WI38 (cell line): ENCODE measurements around the gene DLG1.
A peak's percentile ranks its signal among the peaks of the same experiment; 100 is the strongest.
"Not testable (repeated sequence)": the region's sequence is repeated elsewhere in the genome, so short reads cannot be mapped to it uniquely, and the experiment has no call there.

Experiments
- H3K4me3 ChIP-seq: 2 replicates; pipeline ENCODE4 v1.5.1; 2011; ENCODE audit warnings: low read depth, mild to moderate bottlenecking, control low read depth, low read length
- TF ChIP-seq, protein P1 (sequence below): IDR thresholded peaks from 2 replicates; pipeline ENCODE4 v1.5.1; 2012; ENCODE audit warnings: low read depth, mild to moderate bottlenecking, control low read depth, low read length

The DLG1 gene

DNA sequence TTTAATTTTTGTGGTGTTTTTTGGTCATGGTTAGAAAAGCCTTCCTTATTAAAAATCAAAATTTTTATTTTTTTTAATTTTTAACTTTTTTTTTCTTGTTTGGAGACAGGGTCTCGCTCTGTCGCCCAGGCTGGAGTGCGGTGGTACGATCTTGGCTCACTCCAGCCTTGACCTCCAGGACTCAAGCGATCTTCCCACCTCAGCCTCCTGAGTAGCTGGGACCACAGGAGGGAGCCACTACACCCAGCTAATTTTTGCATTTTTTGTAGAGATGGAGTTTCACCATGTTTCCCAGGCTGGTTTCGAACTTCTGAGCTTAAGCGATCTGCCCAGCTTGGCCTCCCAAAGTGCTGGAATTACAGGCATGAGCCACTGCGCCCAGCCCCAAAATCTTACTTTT, 21.6 kb downstream of the DLG1 start:
- TF ChIP-seq, protein P1, sequence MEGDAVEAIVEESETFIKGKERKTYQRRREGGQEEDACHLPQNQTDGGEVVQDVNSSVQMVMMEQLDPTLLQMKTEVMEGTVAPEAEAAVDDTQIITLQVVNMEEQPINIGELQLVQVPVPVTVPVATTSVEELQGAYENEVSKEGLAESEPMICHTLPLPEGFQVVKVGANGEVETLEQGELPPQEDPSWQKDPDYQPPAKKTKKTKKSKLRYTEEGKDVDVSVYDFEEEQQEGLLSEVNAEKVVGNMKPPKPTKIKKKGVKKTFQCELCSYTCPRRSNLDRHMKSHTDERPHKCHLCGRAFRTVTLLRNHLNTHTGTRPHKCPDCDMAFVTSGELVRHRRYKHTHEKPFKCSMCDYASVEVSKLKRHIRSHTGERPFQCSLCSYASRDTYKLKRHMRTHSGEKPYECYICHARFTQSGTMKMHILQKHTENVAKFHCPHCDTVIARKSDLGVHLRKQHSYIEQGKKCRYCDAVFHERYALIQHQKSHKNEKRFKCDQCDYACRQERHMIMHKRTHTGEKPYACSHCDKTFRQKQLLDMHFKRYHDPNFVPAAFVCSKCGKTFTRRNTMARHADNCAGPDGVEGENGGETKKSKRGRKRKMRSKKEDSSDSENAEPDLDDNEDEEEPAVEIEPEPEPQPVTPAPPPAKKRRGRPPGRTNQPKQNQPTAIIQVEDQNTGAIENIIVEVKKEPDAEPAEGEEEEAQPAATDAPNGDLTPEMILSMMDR: peak; percentile 14; the same call in 1 of the 2 replicates
- H3K4me3 ChIP-seq: not testable (repeated sequence)

DNA sequence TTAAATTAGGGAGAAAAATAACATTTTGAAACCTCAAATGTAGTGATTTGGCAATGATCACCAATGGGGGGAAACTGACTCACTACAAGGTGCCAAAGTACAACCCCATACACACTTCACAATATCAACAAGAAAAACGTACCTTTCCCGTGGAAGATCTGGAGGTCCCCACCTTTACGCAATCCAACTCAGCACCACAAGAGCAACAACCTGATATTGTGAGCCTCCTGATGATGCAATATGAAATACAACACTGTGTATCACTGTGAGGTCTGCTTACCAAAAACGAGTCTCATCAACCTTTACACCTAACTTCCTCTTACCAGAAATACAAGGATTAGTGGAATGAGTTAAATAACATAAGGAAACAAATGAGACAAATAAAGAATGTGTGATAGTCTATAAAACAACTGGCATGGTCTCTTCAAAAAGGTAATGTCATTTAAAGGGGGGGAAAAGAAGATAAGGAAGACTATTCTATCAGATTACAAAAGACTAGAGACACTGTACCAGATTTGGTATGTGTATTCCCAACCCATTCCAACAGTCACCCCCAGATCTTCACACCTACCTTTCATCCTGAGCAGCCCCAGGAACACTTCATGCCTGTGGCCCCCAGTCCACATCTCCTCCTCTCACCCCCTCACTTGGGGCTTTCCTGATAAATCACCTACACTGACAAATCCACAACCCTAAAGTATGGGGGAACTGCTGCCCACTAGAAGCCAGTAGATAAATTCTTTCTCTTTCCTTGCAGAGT, 27.7 kb downstream of the DLG1 start:
- TF ChIP-seq, protein P1: no peak
- no peak overlapping the region for H3K4me3 ChIP-seq

DNA sequence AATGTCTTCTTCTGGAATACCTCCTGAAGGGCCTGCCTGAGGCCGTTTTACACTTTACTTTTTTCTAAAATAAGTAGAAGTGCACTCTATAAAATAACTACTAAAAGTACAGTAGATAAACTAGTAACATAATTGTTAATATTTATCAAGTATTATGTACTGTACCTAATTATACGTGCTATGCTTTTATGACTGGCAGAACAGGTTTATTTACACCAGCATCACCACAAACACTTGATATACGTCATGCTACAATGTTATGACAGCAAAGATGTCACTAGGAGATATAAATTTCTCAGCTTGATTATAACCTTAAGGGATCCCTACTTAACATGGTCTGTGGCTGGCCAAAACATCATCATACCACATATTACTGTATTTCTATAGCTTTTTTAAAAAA, 29.4 kb downstream of the DLG1 start:
- H3K4me3 ChIP-seq: no peak overlapping the region
- TF ChIP-seq, protein P1: no peak

DNA sequence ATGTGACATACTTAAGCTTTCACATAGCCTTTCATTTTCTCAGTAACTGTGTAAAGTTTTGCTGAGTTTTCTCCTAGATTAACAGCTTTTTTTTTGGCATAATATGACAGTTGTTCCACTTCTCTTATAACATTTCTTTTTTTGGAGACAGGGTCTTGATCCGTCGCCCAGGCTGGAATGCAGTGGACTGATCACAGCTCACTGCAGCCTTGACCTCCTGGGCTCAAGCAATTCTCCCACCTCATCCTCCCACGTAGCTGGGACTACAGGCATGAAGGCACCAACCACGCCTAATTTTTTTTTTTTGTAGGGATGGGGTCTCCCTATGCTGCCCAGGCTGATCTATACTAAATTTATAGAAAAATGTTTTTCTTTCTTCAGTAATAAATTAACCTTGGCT, 30.1 kb downstream of the DLG1 start:
- TF ChIP-seq, protein P1: no peak
- no peak overlapping the region for H3K4me3 ChIP-seq

DNA sequence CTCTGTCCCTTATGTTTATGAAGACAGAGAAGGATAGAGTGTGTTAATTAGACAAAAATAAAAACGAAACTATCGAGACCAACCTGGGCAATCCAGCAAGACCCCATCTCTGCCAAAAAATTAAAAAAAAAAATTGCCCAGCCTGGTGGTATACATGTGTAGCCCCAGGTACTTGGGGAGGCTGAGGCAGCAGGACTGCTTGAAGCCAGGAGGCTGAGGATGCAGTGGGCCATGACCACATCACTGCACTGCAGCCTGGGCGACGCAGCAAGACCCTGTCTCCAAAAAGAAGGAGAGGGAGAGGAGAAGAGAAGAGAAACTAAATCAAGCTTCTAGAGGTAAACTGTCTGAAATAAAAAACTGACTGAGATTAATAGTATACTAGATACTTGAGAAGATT, 32.1 kb downstream of the DLG1 start:
- TF ChIP-seq, protein P1: no peak
- H3K4me3 ChIP-seq: no peak overlapping the region

DNA sequence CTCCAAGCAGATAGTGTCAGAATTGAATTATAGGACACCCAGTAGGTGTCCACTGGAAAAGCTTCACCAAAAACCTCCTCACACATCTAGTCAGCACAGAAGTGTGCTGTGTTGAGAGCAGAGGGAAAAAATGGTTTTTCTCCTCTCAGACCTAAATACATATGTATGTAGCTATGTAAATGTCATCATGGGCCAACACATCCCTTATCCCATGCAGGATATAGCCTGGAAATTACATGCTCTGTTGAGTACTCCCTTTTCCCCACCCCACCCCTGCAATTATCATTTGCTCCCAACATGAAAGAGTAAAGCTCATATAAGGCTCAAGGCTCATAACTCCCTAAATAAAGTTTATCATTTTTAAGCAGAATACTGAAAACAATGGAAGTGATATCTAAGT, 35.7 kb downstream of the DLG1 start:
- H3K4me3 ChIP-seq: no peak overlapping the region
- TF ChIP-seq, protein P1: no peak

DNA sequence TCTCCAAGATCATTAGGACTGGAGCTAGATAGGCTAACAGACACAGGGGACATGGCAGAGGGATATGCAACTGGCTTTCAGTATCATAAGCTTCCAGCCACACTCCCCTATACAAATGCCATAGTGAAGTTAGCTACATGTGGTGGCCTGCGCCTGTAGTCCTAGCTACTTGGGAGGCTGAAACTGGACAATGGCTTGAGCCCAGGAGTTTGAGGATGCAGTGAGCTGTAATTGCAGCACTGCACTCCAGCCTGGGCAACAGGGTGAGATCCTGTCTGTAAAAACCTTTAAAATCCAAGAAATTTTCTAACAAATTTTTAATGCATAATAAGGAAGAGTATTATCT, 37.3 kb downstream of the DLG1 start:
- TF ChIP-seq, protein P1: no peak
- H3K4me3 ChIP-seq: no peak overlapping the region
